22Rv1 (cell line): ENCODE measurements around the gene KIF25.

ENCODE experiments used
- H3K27ac ChIP-seq: fragments of 450-650 bp; 2 replicates; pipeline ENCODE4 v1.5.1; 2017
- ZFX ChIP-seq: fragments of 450-650 bp; IDR thresholded peaks from 2 replicates; pipeline ENCODE4 v1.6.1; 2017; ENCODE audit warnings: antibody characterized with exemption, borderline replicate concordance
- TF ChIP-seq, protein P1 (sequence below): fragments of 450-650 bp; IDR thresholded peaks from 2 replicates; pipeline ENCODE4 v1.5.1; 2017; ENCODE audit warnings: mild to moderate bottlenecking

The KIF25 gene

GRCh38 chr6:168055696-168056489, 58.4 kb downstream of the KIF25 start:
- no peak overlapping the region for H3K27ac ChIP-seq
- no peak for TF ChIP-seq ZFX
- TF ChIP-seq, protein P1, sequence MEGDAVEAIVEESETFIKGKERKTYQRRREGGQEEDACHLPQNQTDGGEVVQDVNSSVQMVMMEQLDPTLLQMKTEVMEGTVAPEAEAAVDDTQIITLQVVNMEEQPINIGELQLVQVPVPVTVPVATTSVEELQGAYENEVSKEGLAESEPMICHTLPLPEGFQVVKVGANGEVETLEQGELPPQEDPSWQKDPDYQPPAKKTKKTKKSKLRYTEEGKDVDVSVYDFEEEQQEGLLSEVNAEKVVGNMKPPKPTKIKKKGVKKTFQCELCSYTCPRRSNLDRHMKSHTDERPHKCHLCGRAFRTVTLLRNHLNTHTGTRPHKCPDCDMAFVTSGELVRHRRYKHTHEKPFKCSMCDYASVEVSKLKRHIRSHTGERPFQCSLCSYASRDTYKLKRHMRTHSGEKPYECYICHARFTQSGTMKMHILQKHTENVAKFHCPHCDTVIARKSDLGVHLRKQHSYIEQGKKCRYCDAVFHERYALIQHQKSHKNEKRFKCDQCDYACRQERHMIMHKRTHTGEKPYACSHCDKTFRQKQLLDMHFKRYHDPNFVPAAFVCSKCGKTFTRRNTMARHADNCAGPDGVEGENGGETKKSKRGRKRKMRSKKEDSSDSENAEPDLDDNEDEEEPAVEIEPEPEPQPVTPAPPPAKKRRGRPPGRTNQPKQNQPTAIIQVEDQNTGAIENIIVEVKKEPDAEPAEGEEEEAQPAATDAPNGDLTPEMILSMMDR: no peak

- TF ChIP-seq, protein P1: no peak
- TF ChIP-seq ZFX: no peak
- H3K27ac ChIP-seq: no peak overlapping the region
Measured at GRCh38 chr6:168056892-168057527, 59.5 kb downstream of the KIF25 start.

DNA sequence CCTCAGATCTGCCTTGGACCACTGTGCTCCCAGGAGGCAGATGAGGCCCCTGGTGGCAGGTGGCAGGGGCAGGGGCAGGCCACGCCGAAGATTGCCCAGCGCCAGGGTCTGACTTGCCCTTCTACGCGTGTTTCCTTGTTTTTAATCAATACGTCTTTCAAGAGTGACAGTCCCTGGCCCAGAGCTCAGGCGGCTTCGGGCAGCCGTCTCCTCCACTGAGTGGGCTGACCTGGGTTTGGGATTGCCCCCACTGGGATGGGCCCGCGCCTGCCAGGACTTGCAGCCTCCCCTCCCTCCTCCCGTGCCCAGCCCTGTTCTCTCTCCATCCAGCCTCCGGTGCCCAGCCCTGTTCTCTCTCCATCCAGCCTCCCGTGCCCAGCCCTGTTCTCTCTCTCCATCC, 60.4 kb downstream of the KIF25 start:
- TF ChIP-seq, protein P1: no peak
- TF ChIP-seq ZFX: no peak
- no peak overlapping the region for H3K27ac ChIP-seq

DNA sequence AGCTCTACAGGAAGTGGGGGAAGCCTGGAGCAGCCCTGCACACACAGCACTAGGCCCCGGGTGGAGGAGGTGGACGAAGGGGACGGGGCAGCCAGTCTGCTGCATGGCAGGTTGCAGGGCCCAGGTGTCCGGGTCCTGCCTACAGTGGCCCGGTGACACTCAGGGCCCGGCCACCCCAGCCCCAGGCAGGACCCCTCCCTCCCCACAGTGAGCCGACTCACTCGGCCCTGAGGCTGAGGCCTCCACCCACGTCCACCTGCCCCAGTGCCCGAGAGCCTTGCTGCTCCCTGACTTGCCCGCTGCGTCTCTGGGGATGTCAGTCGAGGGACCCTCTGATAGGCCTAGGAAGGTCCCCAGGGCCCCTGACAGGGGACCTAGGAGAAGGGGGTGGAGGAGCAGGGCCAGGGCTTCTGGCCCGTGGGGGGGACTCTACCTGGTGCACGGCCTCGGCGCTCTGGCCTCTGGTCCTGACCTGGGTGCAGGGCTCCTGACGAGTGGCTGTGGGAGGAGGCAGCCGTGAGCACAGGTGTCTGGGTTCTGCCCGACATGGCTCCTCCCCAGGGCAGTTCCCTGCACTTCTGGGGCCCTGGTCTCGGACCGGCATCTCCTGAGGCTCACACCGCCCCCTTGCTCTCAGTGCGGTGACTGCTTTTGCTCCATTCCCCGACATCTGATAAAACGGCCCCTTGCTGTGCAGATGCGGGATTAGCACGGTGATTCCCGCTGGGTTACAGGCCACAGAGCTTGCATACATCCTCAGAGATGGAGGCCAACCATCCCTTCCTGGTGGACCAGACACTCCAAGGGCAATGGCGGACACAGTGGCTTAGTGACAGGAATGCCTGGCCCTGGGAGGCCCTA, 61.5 kb downstream of the KIF25 start:
- TF ChIP-seq, protein P1: no peak
- TF ChIP-seq ZFX: no peak

GRCh38 chr6:168060521-168060931, 63.1 kb downstream of the KIF25 start:
- H3K27ac ChIP-seq: no peak overlapping the region
- TF ChIP-seq ZFX: no peak
- TF ChIP-seq, protein P1: peak; percentile 65

More for the DNA sequence above, 61.5 kb downstream of the KIF25 start:
- H3K27ac ChIP-seq: no peak overlapping the region

DNA sequence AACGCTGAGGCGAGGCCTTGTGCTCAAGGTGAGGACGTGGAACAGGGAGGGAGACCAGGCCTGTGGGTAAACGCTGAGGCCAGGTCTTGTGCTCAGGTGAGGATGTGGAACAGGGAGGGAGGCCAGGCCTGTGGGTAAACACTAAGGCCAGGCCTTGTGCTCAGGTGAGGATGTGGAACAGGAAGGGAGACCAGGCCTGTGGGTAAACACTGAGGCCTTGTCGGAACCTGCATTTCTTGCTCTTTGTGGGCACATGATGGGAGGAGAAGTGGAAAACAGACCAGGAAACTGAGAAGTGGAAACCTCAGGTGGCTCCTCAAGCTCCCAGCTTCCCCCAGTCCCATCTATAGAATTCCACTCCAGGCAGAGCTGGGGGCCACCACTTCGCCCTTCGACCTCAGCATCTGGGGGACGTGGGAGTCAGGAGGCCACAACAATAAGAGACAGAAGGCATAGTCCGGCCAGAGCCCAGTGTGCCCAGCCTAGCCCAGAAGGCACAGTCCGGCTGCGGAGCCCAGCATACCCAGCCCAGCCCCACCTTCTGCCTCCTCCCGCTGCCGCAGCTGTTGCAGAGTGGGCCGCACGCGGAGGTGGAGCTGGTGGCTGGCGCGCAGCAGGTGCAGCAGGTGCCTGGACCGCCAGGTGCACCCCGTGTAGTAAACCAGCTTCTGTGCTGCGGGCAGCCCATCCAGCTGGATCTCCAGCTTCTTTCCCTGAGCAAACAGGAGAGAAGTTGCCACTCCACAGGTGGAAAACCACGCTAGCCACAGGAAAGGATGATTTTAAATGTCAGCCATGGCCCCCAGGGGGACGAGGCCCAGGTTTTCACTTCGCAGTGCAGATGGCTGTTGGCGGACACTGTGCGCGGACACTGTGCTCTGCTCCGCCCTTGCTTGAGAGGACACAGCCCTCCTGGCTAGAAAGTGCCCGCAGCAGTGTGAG, 64.1 kb downstream of the KIF25 start:
- no peak overlapping the region for H3K27ac ChIP-seq
- TF ChIP-seq ZFX: no peak
- TF ChIP-seq, protein P1: no peak
